Spinal cord (tissue), 10 donors: ENCODE measurements around the gene RIPOR2. TPM values are rescaled to one million over a fixed set of nuclear protein-coding genes. Genes with fewer than 3 reads are reported as not detected.

Experiments
- DNase-seq, 6 donors: peaks; one replicate each; pipeline versions ENCODE4 v3.0.0 to v3.0.0-alpha.2; 2013 to 2015; ENCODE audit warnings: low spot score in 6 of 6, low read depth in 4 of 6
- H3K27ac ChIP-seq: one replicate; pipeline ENCODE4 v1.5.1; 2013; ENCODE audit warnings: low read depth, low read length, control low read depth
- H3K27me3 ChIP-seq: one replicate; pipeline ENCODE4 v1.6.1; 2013; ENCODE audit warnings: low read length; ENCODE audit not compliant: control insufficient read depth, insufficient read depth
- H3K36me3 ChIP-seq: one replicate; pipeline ENCODE4 v1.6.1; 2013; ENCODE audit warnings: low read length; ENCODE audit not compliant: control insufficient read depth, insufficient read depth
- H3K4me1 ChIP-seq: one replicate; pipeline ENCODE4 v1.6.1; 2013; ENCODE audit warnings: low read length; ENCODE audit not compliant: control insufficient read depth, insufficient read depth
- H3K4me3 ChIP-seq: one replicate; pipeline ENCODE4 v1.5.1; 2013; ENCODE audit warnings: low read depth, low read length, control low read depth
- H3K9me3 ChIP-seq: one replicate; pipeline ENCODE4 v1.6.1; 2013; ENCODE audit warnings: low read length; ENCODE audit not compliant: control insufficient read depth, insufficient read depth
- WGBS: methylation state at CpG from one replicate; pipeline ENCODE4 v1.1.5; 2013; ENCODE audit warnings: missing lambda C conversion rate; ENCODE audit not compliant: insufficient coverage; 5-methylcytosine and 5-hydroxymethylcytosine counted together
- polyA plus RNA-seq, 2 donors: library from polyadenylated mRNA; unstranded; fragments of 120-200 nt; gene quantifications; one replicate each; pipeline ENCODE4 v1.2.1, GENCODE V29; 2013; ENCODE audit not compliant: insufficient read length in 2 of 2
- total RNA-seq, 2 donors: library from RNA; depleted of rRNA in 1 of 2; stranded (reverse); fragments of 120-200 nt in 1 of 2; fragments of >200 nt in 1 of 2; gene quantifications; one replicate each; pipeline versions ENCODE4 v1.2.3 to v1.2.4, GENCODE V29; 2013 to 2014
- donor health status: healthy.

RIPOR2 gene
- total and polyA plus RNA-seq, 4 donors, result 25.0 to 34.2 (median 30.9) TPM

- 58% methylated on average over 5 of the region's 5 CpGs for WGBS
- H3K27me3 ChIP-seq, result peaks cover 3% of the 10 kb centered on the region
- H3K9me3 ChIP-seq, result no peaks in the 10 kb centered on the region
- DNase-seq, result no peak
- H3K4me3 ChIP-seq, result no peak overlapping the region
- no peaks in the 10 kb centered on the region for H3K36me3 ChIP-seq
- H3K4me1 ChIP-seq, result no peaks in the 10 kb centered on the region
- H3K27ac ChIP-seq, result no peak overlapping the region
Observed at GRCh38 chr6:24936641-24937317, 1.0 kb upstream of the RIPOR2 start.

GRCh38 chr6:24933868-24934401 is 1.8 kb downstream of the RIPOR2 start:
- Histone ChIP-seq H3K36me3 (no peaks in the 10 kb centered on the region), H3K4me1 (no peaks in the 10 kb centered on the region), H3K27me3 (peaks cover 3% of the 10 kb centered on the region), H3K9me3 (no peaks in the 10 kb centered on the region), H3K4me3 (no peak overlapping the region), H3K27ac (no peak overlapping the region)
- WGBS, result 41% methylated on average over 3 of the region's 7 CpGs
- no peak for DNase-seq

- Histone ChIP-seq H3K27ac (no peak overlapping the region), H3K36me3 (no peaks in the 10 kb centered on the region)
- WGBS, result 67% methylated on average over 2 of the region's 3 CpGs
Observed at GRCh38 chr6:24933266-24933665, 2.5 kb downstream of the RIPOR2 start.

GRCh38 chr6:24932832-24933231 is 2.9 kb downstream of the RIPOR2 start:
- no peaks in the 10 kb centered on the region for H3K9me3 ChIP-seq
- H3K27me3 ChIP-seq, result peaks cover 3% of the 10 kb centered on the region
- H3K27ac ChIP-seq, result no peak overlapping the region
- no peaks in the 10 kb centered on the region for H3K4me1 ChIP-seq
- no peak overlapping the region for H3K4me3 ChIP-seq
- WGBS, result 100% methylated on average over 1 of the region's 3 CpGs
- no peaks in the 10 kb centered on the region for H3K36me3 ChIP-seq
- DNase-seq, result peak in 1 of 6 donors; percentile 28

More at GRCh38 chr6:24933266-24933665, 2.5 kb downstream of the RIPOR2 start:
- Histone ChIP-seq H3K9me3 (no peaks in the 10 kb centered on the region), H3K4me3 (no peak overlapping the region), H3K27me3 (peaks cover 3% of the 10 kb centered on the region), H3K4me1 (no peaks in the 10 kb centered on the region)
- DNase-seq, result no peak

GRCh38 chr6:24931718-24932691 is 3.8 kb downstream of the RIPOR2 start:
- no peaks in the 10 kb centered on the region for H3K4me1 ChIP-seq
- no peaks in the 10 kb centered on the region for H3K9me3 ChIP-seq
- WGBS, result 28% methylated on average over 6 of the region's 7 CpGs
- peak in 1 of 6 donors; percentile 41 for DNase-seq
- peaks cover 3% of the 10 kb centered on the region for H3K27me3 ChIP-seq
- H3K4me3 ChIP-seq, result no peak overlapping the region
- H3K36me3 ChIP-seq, result no peaks in the 10 kb centered on the region
- peak overlapping the region; percentile 19 for H3K27ac ChIP-seq

GRCh38 chr6:24931296-24931695 is 4.5 kb downstream of the RIPOR2 start:
- no peaks in the 10 kb centered on the region for H3K36me3 ChIP-seq
- H3K4me1 ChIP-seq, result no peaks in the 10 kb centered on the region
- H3K9me3 ChIP-seq, result no peaks in the 10 kb centered on the region
- peak in 2 of 6 donors; percentile 81 to 87 for DNase-seq
- no peaks in the 10 kb centered on the region for H3K27me3 ChIP-seq
- no peak overlapping the region for H3K4me3 ChIP-seq
- H3K27ac ChIP-seq, result peak overlapping the region; percentile 19

- Histone ChIP-seq H3K4me3 (no peak overlapping the region), H3K27me3 (no peaks in the 10 kb centered on the region), H3K4me1 (no peaks in the 10 kb centered on the region), H3K9me3 (no peaks in the 10 kb centered on the region), H3K36me3 (no peaks in the 10 kb centered on the region), H3K27ac (no peak overlapping the region)
- DNase-seq, result peak in 3 of 6 donors; percentile 60 to 84 (median 84)
- no CpG with 5 or more reads among the region's 2 CpGs for WGBS
Observed at GRCh38 chr6:24930431-24930871, 5.3 kb downstream of the RIPOR2 start.

- WGBS, result 86% methylated on average over 1 of the region's 1 CpG
- Histone ChIP-seq H3K4me3 (no peak overlapping the region), H3K27me3 (peaks cover 3% of the 10 kb centered on the region), H3K4me1 (no peaks in the 10 kb centered on the region), H3K9me3 (no peaks in the 10 kb centered on the region), H3K27ac (no peak overlapping the region), H3K36me3 (no peaks in the 10 kb centered on the region)
- DNase-seq, result no peak
Observed at GRCh38 chr6:24929242-24929641, 6.5 kb downstream of the RIPOR2 start.

- Histone ChIP-seq H3K9me3 (no peaks in the 10 kb centered on the region), H3K36me3 (no peaks in the 10 kb centered on the region), H3K27ac (no peak overlapping the region), H3K4me1 (no peaks in the 10 kb centered on the region), H3K4me3 (no peak overlapping the region), H3K27me3 (peaks cover 6% of the 10 kb centered on the region)
- peak in 1 of 6 donors; percentile 25 for DNase-seq
- no CpG with 5 or more reads among the region's 6 CpGs for WGBS
Observed at GRCh38 chr6:24927985-24928745, 7.6 kb downstream of the RIPOR2 start.
